Neutrophil (primary cell): ENCODE results near the gene ZBTB43.

Experiments used
- H3K27ac ChIP-seq: fragments of 200-600 bp; sonication (generic); 2 replicates; pipeline ENCODE4 v1.5.1; 2016; ENCODE audit warnings: mild to moderate bottlenecking, moderate library complexity
- H3K27me3 ChIP-seq: fragments of 200-600 bp; sonication (generic); 2 replicates; pipeline ENCODE4 v1.6.0; 2016; ENCODE audit warnings: mild to moderate bottlenecking
- H3K36me3 ChIP-seq: fragments of 200-600 bp; sonication (generic); 2 replicates; pipeline ENCODE4 v1.5.1; 2017
- H3K4me1 ChIP-seq, 2 experiments: fragments of 200-600 bp in 1 of 2; sonication (generic) in 1 of 2; 1 replicate in 1 of 2; 2 replicates in 1 of 2; pipeline versions ENCODE4 v1.5.1 to v1.6.1; 2013 to 2016; ENCODE audit warnings: low read depth in 1 of 2, low read length in 1 of 2, mild to moderate bottlenecking in 1 of 2, moderate library complexity in 1 of 2; ENCODE audit not compliant: control insufficient read depth in 1 of 2, insufficient read depth in 1 of 2
- H3K4me3 ChIP-seq, 2 experiments: fragments of 200-600 bp in 1 of 2; sonication (generic) in 1 of 2; 1 replicate in 1 of 2; 2 replicates in 1 of 2; pipeline ENCODE4 v1.5.1; 2013 to 2016; ENCODE audit warnings: low read depth in 1 of 2, low read length in 1 of 2, mild to moderate bottlenecking in 1 of 2, moderate library complexity in 1 of 2
- H3K9me3 ChIP-seq: fragments of 200-600 bp; sonication (generic); 2 replicates; pipeline ENCODE4 v1.5.1; 2016
- TF ChIP-seq, protein P1 (sequence below): fragments of 200-600 bp; sonication (generic); IDR thresholded peaks from 2 replicates; pipeline ENCODE4 v1.5.1; 2016; ENCODE audit warnings: antibody characterized with exemption

Gene ZBTB43

DNA sequence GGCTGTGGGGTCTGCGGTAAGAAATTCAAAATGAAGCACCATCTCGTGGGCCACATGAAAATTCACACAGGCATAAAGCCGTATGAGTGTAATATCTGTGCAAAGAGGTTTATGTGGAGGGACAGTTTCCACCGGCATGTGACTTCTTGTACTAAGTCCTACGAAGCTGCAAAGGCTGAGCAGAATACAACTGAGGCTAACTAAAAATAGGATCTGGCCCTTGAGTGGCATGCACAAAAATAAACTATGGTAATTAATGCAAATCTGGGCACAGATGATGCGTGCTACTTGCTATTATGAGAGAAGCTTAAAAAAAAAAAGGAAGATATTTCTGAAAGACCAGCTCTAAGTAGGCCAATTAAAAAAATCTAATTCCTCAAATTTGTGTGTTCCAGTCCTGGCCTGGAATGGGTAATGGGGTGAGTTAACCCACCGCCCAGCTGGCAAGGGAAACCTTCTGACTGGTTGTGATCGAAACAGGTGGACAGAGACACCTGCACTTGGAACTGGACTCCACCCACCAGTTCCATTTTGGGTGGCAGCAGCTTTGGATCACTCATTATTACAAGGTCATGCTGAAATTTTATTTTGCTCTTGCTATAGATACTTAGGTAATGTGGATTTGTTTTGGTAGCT is 29.0 kb downstream of the ZBTB43 start:
- H3K27me3 ChIP-seq, result no peaks in the 10 kb centered on the region
- peaks cover 46% of the 10 kb centered on the region for H3K36me3 ChIP-seq
- no peak overlapping the region for H3K27ac ChIP-seq
- no peaks in the 10 kb centered on the region for H3K9me3 ChIP-seq
- no peaks in the 10 kb centered on the region for H3K4me1 ChIP-seq
- TF ChIP-seq, protein P1, sequence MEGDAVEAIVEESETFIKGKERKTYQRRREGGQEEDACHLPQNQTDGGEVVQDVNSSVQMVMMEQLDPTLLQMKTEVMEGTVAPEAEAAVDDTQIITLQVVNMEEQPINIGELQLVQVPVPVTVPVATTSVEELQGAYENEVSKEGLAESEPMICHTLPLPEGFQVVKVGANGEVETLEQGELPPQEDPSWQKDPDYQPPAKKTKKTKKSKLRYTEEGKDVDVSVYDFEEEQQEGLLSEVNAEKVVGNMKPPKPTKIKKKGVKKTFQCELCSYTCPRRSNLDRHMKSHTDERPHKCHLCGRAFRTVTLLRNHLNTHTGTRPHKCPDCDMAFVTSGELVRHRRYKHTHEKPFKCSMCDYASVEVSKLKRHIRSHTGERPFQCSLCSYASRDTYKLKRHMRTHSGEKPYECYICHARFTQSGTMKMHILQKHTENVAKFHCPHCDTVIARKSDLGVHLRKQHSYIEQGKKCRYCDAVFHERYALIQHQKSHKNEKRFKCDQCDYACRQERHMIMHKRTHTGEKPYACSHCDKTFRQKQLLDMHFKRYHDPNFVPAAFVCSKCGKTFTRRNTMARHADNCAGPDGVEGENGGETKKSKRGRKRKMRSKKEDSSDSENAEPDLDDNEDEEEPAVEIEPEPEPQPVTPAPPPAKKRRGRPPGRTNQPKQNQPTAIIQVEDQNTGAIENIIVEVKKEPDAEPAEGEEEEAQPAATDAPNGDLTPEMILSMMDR, result no peak
- H3K4me3 ChIP-seq, result no peak overlapping the region

DNA sequence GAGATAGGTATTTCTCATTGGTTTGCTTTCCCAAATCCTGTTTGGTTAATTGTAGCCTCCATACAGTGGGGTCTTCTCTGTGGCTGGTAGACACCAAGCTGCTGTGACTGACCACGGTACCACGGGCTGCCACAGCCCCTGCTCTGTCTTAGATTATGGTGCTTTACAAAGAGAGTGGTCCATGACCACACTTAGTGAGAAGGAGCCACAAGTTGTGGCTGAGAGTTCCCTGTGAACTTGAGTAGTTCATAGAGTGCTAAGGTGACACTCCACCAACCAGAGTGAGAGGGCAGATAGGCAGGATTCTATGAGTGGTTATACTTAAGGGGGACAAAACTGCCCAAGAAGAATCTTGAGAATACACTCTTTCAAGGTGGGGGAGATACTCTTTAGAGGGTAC is 29.8 kb downstream of the ZBTB43 start:
- peaks cover 48% of the 10 kb centered on the region for H3K36me3 ChIP-seq

DNA sequence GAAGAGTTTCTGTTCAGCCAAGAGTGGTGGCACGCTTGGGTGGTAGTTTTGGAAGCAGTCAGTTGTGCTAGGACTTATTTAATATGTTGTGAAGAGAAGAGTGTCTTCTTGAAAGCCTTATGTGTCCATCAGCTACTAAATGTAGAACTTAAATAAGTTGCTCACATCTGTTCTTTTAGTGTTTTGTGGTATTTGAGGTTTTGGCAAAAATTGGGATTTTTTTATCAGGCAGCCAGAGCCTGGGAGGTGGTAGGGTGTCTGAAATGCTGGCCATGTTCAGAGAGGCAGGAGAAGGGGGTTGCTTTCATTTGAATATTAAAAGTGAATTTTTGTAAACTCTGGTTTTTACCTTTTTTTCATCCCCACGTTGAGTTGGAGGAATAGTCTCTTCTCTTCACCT is 31.4 kb downstream of the ZBTB43 start:
- no peaks in the 10 kb centered on the region for H3K27me3 ChIP-seq
- H3K4me1 ChIP-seq, result peaks cover 0 to 5% of the 10 kb centered on the region in 2 experiments
- H3K27ac ChIP-seq, result no peak overlapping the region
- TF ChIP-seq, protein P1, result no peak
- H3K4me3 ChIP-seq, result no peak overlapping the region
- H3K36me3 ChIP-seq, result peaks cover 44% of the 10 kb centered on the region
- H3K9me3 ChIP-seq, result no peaks in the 10 kb centered on the region

More for the DNA sequence above, 29.8 kb downstream of the ZBTB43 start:
- H3K4me3 ChIP-seq, result no peak overlapping the region
- no peaks in the 10 kb centered on the region for H3K27me3 ChIP-seq
- TF ChIP-seq, protein P1, result no peak
- no peaks in the 10 kb centered on the region for H3K9me3 ChIP-seq
- no peak overlapping the region for H3K27ac ChIP-seq
- H3K4me1 ChIP-seq, result no peaks in the 10 kb centered on the region

DNA sequence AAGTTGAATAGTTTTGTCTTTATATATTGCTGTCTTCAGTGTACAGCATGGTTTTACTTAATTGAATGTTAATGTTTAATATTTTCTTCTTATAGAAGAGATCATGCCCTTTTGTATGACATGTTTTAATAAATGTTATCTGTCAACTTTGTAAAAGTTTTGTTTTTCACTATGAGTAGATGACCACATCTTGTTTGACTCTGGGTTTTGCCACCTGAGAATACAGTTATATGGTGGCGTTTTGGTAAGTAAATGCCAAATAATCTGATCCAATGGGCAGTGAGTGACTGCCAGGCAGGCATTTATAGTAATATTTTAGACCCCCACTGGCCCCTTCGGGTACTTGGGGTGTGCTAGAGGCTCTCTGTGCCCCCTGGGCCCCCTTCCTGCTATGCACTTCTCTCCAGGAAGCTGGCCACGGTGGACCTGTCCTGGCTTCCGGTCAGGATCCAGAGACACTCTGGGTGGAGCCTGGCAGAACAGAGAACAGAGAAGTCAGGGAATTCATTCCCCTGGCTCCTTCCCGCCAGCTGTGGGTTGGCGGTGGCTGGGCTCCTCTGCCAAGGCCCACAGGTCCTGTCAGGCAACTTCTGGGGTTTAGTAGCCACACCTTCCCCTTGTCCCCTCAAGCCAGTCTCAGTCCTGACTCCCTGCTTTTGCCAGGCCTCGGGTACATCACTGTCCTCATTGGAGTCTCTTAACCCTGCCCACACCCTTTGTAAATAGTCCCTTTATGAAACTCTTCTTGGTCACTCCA is 33.4 kb downstream of the ZBTB43 start:
- Histone ChIP-seq H3K36me3 (peaks cover 32% of the 10 kb centered on the region), H3K27me3 (no peaks in the 10 kb centered on the region), H3K9me3 (no peaks in the 10 kb centered on the region), H3K27ac (no peak overlapping the region), H3K4me3 (no peak overlapping the region), H3K4me1 (peaks cover 0 to 5% of the 10 kb centered on the region in 2 experiments)
- TF ChIP-seq, protein P1, result no peak

DNA sequence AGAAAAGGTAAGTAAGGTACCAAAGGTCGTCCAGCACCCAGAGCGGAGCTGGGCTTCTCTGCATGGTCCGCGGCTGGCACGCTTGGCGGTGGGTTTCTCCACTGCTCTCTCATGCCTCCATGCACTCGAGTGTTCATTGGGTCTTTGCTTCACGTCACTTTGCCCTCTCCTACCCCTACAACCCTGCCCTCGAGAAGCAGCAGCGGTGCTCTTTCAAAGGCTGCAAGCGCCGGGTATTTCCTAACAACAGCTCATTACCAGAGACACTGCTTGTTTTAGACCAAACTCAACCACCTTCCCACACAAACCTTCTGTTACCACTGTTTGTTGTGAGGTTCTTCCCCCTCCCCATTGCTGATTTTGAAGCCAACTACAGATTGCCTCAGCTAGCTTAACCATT is 34.1 kb downstream of the ZBTB43 start:
- Histone ChIP-seq H3K4me1 (peaks cover 0 to 5% of the 10 kb centered on the region in 2 experiments), H3K9me3 (no peaks in the 10 kb centered on the region), H3K4me3 (no peak overlapping the region), H3K27ac (no peak overlapping the region), H3K27me3 (peaks cover 4% of the 10 kb centered on the region), H3K36me3 (peaks cover 25% of the 10 kb centered on the region)
- TF ChIP-seq, protein P1, result no peak
